Caco-2 (cell line): ENCODE measurements around the gene ITSN2. TPM values are rescaled to one million over a fixed set of nuclear protein-coding genes. Genes with fewer than 3 reads are reported as not detected.

Experiments used
- BruUV-seq: library from RNA; stranded (reverse); fragments of 400-500 nt; replicated peaks from 2 replicates; lab custom pipeline; 2021; lab: Mats Ljungman, UMichigan
- CTCF ChIA-PET: fragments of 300-600 bp; sonication (Branson Sonifier 250); formaldehyde crosslinking; loops from one replicate; lab custom pipeline; 2022; ENCODE audit warnings: antibody characterized with exemption; lab: Charles Lee
- POLR2A ChIA-PET: fragments of 300-600 bp; sonication (Branson Sonifier 250); formaldehyde crosslinking; loops from one replicate; lab custom pipeline; 2022; ENCODE audit warnings: antibody characterized with exemption; lab: Charles Lee
- DNase-seq, 2 experiments: peaks; one replicate each; pipeline versions ENCODE4 v3.0.0 to v3.0.0-alpha.2; 2020 to 2022
- H3K27me3 ChIP-seq: replicated peaks from 2 replicates; pipeline ENCODE4 v1.6.0; 2011; ENCODE audit warnings: low read length; ENCODE audit not compliant: control insufficient read depth, insufficient read depth
- H3K36me3 ChIP-seq: 2 replicates; pipeline ENCODE4 v1.5.1; 2011; ENCODE audit warnings: low read length; ENCODE audit not compliant: control insufficient read depth, insufficient read depth
- H3K4me1 ChIP-seq: fragments of 250-450 bp; sonication (Bioruptor Pico); 2 replicates; pipeline ENCODE4 v1.5.1; 2020; ENCODE audit warnings: mild to moderate bottlenecking
- H3K4me3 ChIP-seq: 2 replicates; pipeline ENCODE4 v1.5.1; 2011; ENCODE audit warnings: low read depth, mild to moderate bottlenecking, control low read depth, low read length
- H3K9me3 ChIP-seq: fragments of 250-450 bp; sonication (Bioruptor Pico); 2 replicates; pipeline ENCODE4 v1.5.1; 2020; ENCODE audit warnings: mild to moderate bottlenecking, moderate library complexity
- H3K27ac Mint-ChIP-seq: one replicate; pipeline ENCODE4 v1.8.0; 2022; ENCODE audit warnings: mixed read lengths; ENCODE audit not compliant: unreplicated experiment
- H3K27me3 Mint-ChIP-seq: one replicate; pipeline ENCODE4 v1.8.0; 2022; ENCODE audit warnings: mixed read lengths; ENCODE audit not compliant: insufficient read depth, unreplicated experiment
- H3K36me3 Mint-ChIP-seq: one replicate; pipeline ENCODE4 v1.8.0; 2022; ENCODE audit warnings: mild to moderate bottlenecking, mixed read lengths; ENCODE audit not compliant: insufficient read depth, unreplicated experiment
- H3K4me1 Mint-ChIP-seq: one replicate; pipeline ENCODE4 v1.8.0; 2022; ENCODE audit warnings: low read depth, mixed read lengths; ENCODE audit not compliant: unreplicated experiment
- H3K4me3 Mint-ChIP-seq: one replicate; pipeline ENCODE4 v1.8.0; 2022; ENCODE audit warnings: mild to moderate bottlenecking, moderate library complexity, mixed read lengths; ENCODE audit not compliant: unreplicated experiment
- H3K9me3 Mint-ChIP-seq: one replicate; pipeline ENCODE4 v1.8.0; 2022; ENCODE audit warnings: mixed read lengths; ENCODE audit not compliant: unreplicated experiment
- intact Hi-C: fragments of 100-400 bp; cut with micrococcal nuclease; formaldehyde crosslinking; loops from one replicate; pipeline ENCODE4 v1.10.0; 2022; ENCODE audit not compliant: unreplicated experiment
- total RNA-seq: library from RNA; stranded (reverse); gene quantifications from 2 replicates; pipeline ENCODE4 v1.2.3, GENCODE V29; 2022
- TF ChIP-seq, protein P1 (sequence below), 2 experiments: fragments of 200-600 bp in 1 of 2; IDR thresholded peaks; 1 replicate in 1 of 2; 2 replicates in 1 of 2; pipeline versions ENCODE4 v1.5.1 to v1.8.0; 2011 to 2022; ENCODE audit warnings: antibody characterized with exemption in 1 of 2, control low read depth in 1 of 2, inconsistent platforms in 1 of 2, low read depth in 1 of 2, low read length in 1 of 2, mild to moderate bottlenecking in 1 of 2, moderate library complexity in 1 of 2; ENCODE audit not compliant: insufficient read depth in 1 of 2, severe bottlenecking in 1 of 2, unreplicated experiment in 1 of 2

Gene ITSN2
- total RNA-seq, 1 experiment from 2014 or later = 49.4 TPM

DNA sequence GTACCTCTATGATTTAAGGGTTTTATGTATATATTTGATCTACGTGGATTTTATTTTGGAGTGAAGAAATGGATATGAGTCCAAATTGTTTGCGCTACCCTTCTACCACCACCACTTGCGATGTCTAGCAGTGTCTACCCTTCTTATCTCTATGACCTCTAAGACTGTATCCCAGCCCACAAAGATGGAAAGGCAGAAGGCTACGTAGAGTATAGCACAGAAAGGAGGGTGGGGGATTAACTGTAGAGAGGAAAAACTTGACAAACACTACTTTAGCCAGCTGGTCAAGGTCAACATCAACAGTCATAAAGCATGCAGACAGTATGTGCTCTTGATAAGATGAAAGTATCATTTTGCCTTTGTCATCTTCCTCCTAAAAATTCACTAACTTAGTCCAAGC, 14.4 kb downstream of the ITSN2 start:
- H3K4me3 ChIP-seq = no peak overlapping the region
- DNase-seq = no peak
- CTCF ChIA-PET = no interaction called here
- no peaks in the 10 kb centered on the region for H3K27me3 Mint-ChIP-seq
- no TSS peak for BruUV-seq
- H3K36me3 Mint-ChIP-seq = no peaks in the 10 kb centered on the region
- H3K4me1 ChIP-seq = peaks cover 18% of the 10 kb centered on the region
- intact Hi-C loops = no loop called here
- TF ChIP-seq, protein P1, sequence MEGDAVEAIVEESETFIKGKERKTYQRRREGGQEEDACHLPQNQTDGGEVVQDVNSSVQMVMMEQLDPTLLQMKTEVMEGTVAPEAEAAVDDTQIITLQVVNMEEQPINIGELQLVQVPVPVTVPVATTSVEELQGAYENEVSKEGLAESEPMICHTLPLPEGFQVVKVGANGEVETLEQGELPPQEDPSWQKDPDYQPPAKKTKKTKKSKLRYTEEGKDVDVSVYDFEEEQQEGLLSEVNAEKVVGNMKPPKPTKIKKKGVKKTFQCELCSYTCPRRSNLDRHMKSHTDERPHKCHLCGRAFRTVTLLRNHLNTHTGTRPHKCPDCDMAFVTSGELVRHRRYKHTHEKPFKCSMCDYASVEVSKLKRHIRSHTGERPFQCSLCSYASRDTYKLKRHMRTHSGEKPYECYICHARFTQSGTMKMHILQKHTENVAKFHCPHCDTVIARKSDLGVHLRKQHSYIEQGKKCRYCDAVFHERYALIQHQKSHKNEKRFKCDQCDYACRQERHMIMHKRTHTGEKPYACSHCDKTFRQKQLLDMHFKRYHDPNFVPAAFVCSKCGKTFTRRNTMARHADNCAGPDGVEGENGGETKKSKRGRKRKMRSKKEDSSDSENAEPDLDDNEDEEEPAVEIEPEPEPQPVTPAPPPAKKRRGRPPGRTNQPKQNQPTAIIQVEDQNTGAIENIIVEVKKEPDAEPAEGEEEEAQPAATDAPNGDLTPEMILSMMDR (IDR thresholded peaks at IDR 0.05; ENCODE audit: insufficient read depth in 1 of 2, low read depth in 1 of 2, low read length in 1 of 2, severe bottlenecking in 1 of 2, unreplicated experiment in 1 of 2) = no peak
- H3K27me3 ChIP-seq = no peaks in the 10 kb centered on the region
- no peaks in the 10 kb centered on the region for H3K36me3 ChIP-seq
- no peaks in the 10 kb centered on the region for H3K9me3 Mint-ChIP-seq
- H3K4me3 Mint-ChIP-seq = no peak overlapping the region
- peaks cover 15% of the 10 kb centered on the region for H3K4me1 Mint-ChIP-seq
- no peak overlapping the region for H3K27ac Mint-ChIP-seq
- POLR2A ChIA-PET = no interaction called here
- H3K9me3 ChIP-seq = no peaks in the 10 kb centered on the region

DNA sequence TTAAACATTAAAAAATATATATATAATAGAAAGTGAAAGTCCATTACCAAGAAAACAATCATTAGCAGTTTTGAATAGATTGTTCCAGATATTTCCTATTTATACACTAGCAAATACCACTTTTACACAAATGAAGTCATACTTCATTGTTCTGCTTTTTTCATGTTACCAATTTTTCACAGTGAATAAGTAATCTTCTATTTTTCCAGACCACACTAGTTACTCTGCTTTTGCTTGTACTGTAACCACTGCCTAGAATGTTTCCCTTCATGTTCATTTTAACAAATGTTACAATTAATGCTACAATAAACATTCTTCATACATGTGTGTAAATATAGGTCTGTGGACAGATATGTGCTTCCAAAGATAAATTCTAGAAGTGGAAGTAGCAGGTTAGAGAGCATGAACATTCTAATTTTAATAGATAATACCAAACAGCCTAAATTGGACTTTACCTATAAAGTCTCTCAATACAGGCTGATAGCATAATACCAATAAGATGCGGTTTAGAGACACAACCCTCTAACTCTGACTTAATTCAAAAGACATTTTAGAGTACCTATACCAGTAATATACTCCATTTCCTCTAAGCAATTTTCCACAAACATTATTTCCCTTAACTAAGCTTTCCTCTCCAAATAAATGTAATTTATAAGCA, 17.0 kb downstream of the ITSN2 start:
- DNase-seq = no peak
- Mint-ChIP-seq H3K4me3 (no peak overlapping the region), H3K9me3 (no peaks in the 10 kb centered on the region), H3K36me3 (no peaks in the 10 kb centered on the region), H3K27ac (no peak overlapping the region), H3K27me3 (no peaks in the 10 kb centered on the region), H3K4me1 (peaks cover 23% of the 10 kb centered on the region)
- H3K4me1 ChIP-seq = peaks cover 18% of the 10 kb centered on the region
- H3K4me3 ChIP-seq = no peak overlapping the region
- BruUV-seq = no TSS peak
- no peaks in the 10 kb centered on the region for H3K27me3 ChIP-seq
- no peaks in the 10 kb centered on the region for H3K36me3 ChIP-seq
- intact Hi-C loops = no loop called here
- ChIA-PET POLR2A (no interaction called here), CTCF (no interaction called here)
- H3K9me3 ChIP-seq = no peaks in the 10 kb centered on the region
- TF ChIP-seq, protein P1 (IDR thresholded peaks at IDR 0.05; ENCODE audit: insufficient read depth in 1 of 2, low read depth in 1 of 2, low read length in 1 of 2, severe bottlenecking in 1 of 2, unreplicated experiment in 1 of 2) = no peak

DNA sequence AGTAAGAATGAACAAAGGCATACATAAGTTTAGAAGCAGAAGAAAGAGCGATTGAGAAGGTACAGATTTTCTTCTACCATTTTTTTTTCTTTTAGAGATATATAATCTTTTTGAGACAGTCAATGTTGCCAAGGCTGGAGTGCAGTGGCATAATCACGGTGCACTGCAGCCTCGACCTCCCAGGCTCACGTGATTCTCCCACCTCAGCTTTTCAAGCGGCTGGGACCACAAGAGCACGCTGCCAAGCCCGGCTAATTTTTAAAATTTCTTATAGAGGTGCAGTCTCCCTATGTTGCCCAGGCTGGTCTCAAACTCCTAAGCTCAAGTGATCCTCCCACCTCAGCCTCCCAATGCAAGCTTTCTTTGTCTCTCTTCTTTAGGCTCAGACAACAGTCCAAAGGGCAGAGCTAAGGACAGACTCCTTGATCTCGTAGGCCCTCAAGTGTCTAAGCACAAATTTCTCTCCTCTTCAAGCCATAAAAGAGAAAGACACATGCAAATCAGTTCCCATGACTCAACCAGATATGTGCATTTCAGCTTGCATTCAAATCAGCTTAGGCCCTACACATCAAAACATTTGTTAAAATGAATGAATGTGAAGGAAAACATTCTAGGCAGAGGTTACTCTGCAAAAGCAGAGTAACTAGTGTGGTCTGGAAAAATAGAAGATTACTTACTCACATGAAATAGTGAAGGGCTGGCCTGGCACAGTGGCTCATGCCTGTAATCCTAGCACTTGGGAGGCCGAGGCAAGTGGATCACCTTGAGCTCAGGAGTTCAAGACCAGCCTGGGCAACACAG, 18.0 kb downstream of the ITSN2 start:
- Mint-ChIP-seq H3K9me3 (no peaks in the 10 kb centered on the region), H3K27ac (peak overlapping the region; percentile 4), H3K27me3 (no peaks in the 10 kb centered on the region), H3K36me3 (no peaks in the 10 kb centered on the region), H3K4me3 (no peak overlapping the region), H3K4me1 (peaks cover 30% of the 10 kb centered on the region)
- CTCF ChIA-PET = no interaction called here
- Histone ChIP-seq H3K4me1 (peaks cover 18% of the 10 kb centered on the region), H3K4me3 (no peak overlapping the region), H3K36me3 (no peaks in the 10 kb centered on the region), H3K9me3 (no peaks in the 10 kb centered on the region), H3K27me3 (no peaks in the 10 kb centered on the region)
- TF ChIP-seq, protein P1 (IDR thresholded peaks at IDR 0.05; ENCODE audit: insufficient read depth in 1 of 2, low read depth in 1 of 2, low read length in 1 of 2, severe bottlenecking in 1 of 2, unreplicated experiment in 1 of 2) = no peak
- no TSS peak for BruUV-seq
- DNase-seq = no peak
- POLR2A ChIA-PET = no interaction called here
- intact Hi-C loops = no loop called here
